ENCODE measurements around the gene BNIP5. TPM values are rescaled to one million over a fixed set of nuclear protein-coding genes. Genes with fewer than 3 reads are reported as not detected.

BNIP5 gene
- polyA plus RNA-seq, 3 donors: not detected

- H3K36me3 ChIP-seq (replicated peaks in 1 of 2; ENCODE audit: control insufficient read depth in 1 of 2, insufficient read depth in 2 of 2, low read length in 2 of 2): no peaks in the 10 kb centered on the region
- no peaks in the 10 kb centered on the region for H3K36me3 Mint-ChIP-seq
- no peaks in the 10 kb centered on the region for H3K9me3 Mint-ChIP-seq
- no peak overlapping the region for H3K4me3 ChIP-seq (replicated peaks in 1 of 3; ENCODE audit: low read depth in 2 of 3, low read length in 3 of 3)
- peak overlapping the region in 1 of 7 donors; percentile 51 for H3K27ac Mint-ChIP-seq
- H4K20me1 ChIP-seq (ENCODE audit: insufficient read depth, low read length): no peaks in the 10 kb centered on the region
- peaks cover 17% of the 10 kb centered on the region for H3K4me1 Mint-ChIP-seq
- H3K4me2 ChIP-seq (replicated peaks; ENCODE audit: extremely low read depth, low read length, poor library complexity, severe bottlenecking): no peak overlapping the region
- no peak overlapping the region for H3K9ac ChIP-seq (ENCODE audit: insufficient read depth, low read length, poor library complexity, severe bottlenecking)
- H3K4me3 Mint-ChIP-seq: peak overlapping the region in 1 of 2 donors; percentile 68
- TF ChIP-seq CTCF (IDR thresholded peaks at IDR 0.05): no peak
- H3K9me3 ChIP-seq (replicated peaks in 1 of 2; ENCODE audit: control insufficient read depth in 1 of 2, insufficient read depth in 1 of 2, low read length in 2 of 2): no peaks in the 10 kb centered on the region
- no peaks in the 10 kb centered on the region for H3K79me2 ChIP-seq (ENCODE audit: insufficient read depth, low read length)
- peaks cover 7 to 18% of the 10 kb centered on the region in 2 donors for H3K27me3 ChIP-seq (ENCODE audit: control insufficient read depth in 2 of 2, insufficient read depth in 2 of 2, low read length in 2 of 2)
- 65% methylated on average over 12 of the region's 20 CpGs for WGBS (ENCODE audit: insufficient coverage)
- peaks cover 0 to 5% of the 10 kb centered on the region in 2 donors for H3K4me1 ChIP-seq (ENCODE audit: control insufficient read depth in 1 of 2, insufficient read depth in 2 of 2, low read length in 2 of 2)
- H3K27ac ChIP-seq (ENCODE audit: low read depth in 1 of 2, low read length in 2 of 2): no peak overlapping the region
- peaks cover 18 to 28% (median 23%) of the 10 kb centered on the region in 3 donors for H3K27me3 Mint-ChIP-seq (ENCODE audit: low read depth in 3 of 3)
- intact Hi-C loops (cut with micrococcal nuclease): no loop called here
- H2AFZ ChIP-seq (ENCODE audit: insufficient read depth, low read depth, low read length, poor library complexity, severe bottlenecking): peak overlapping the region; percentile 41
- DNase-seq: no peak
These were observed 2.6 kb downstream of the BNIP5 start for GRCh38 chr6:36333931-36334725.

DNA sequence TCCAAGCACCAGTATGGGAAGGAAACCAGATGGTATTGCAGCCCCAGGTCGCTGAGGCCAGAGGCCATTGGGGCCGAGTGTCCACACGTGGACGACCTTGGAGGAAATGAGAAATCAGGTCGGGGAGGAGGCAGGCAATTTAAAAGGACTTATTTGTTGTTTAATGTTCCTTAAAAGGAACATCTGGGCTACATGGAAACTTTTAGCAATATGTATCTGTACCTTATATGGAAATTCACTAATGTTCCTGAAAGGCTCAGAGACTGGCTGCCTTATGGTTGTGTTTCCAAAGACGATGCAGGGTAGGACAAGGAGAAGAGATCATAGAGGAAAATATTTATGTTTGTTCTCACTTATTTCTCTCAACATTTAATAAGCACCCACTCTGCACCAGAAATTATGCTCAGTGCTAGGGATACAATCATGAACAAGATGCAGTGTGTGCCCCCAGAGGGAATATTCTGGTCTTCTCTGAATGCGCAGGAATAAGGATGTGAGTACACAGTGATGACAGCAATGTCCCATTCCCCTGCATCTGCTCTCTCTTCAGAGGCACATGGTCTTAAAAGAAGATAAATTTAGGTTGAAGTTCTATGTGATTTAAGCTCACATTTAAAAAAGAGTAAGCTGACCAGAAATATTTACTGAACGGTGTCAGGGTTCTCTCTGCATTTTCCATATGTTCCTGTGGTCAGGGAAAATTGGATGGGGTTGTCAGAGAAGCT, 3.4 kb downstream of the BNIP5 start:
- H3K4me3 Mint-ChIP-seq: peak overlapping the region in 1 of 2 donors; percentile 59
- intact Hi-C loops (cut with micrococcal nuclease): no loop called here

More for the DNA sequence above, 3.4 kb downstream of the BNIP5 start:
- Histone ChIP-seq H3K27ac (ENCODE audit: low read depth in 1 of 2, low read length in 2 of 2) (no peak overlapping the region), H3K4me2 (replicated peaks; ENCODE audit: extremely low read depth, low read length, poor library complexity, severe bottlenecking) (no peak overlapping the region), H3K4me1 (ENCODE audit: control insufficient read depth in 1 of 2, insufficient read depth in 2 of 2, low read length in 2 of 2) (peaks cover 0 to 5% of the 10 kb centered on the region in 2 donors), H3K36me3 (replicated peaks in 1 of 2; ENCODE audit: control insufficient read depth in 1 of 2, insufficient read depth in 2 of 2, low read length in 2 of 2) (no peaks in the 10 kb centered on the region), H3K9me3 (replicated peaks in 1 of 2; ENCODE audit: control insufficient read depth in 1 of 2, insufficient read depth in 1 of 2, low read length in 2 of 2) (no peaks in the 10 kb centered on the region), H3K27me3 (ENCODE audit: control insufficient read depth in 2 of 2, insufficient read depth in 2 of 2, low read length in 2 of 2) (peaks cover 7 to 16% of the 10 kb centered on the region in 2 donors), H3K4me3 (replicated peaks in 1 of 3; ENCODE audit: low read depth in 2 of 3, low read length in 3 of 3) (no peak overlapping the region), H3K79me2 (ENCODE audit: insufficient read depth, low read length) (no peaks in the 10 kb centered on the region), H2AFZ (ENCODE audit: insufficient read depth, low read depth, low read length, poor library complexity, severe bottlenecking) (no peak overlapping the region), H3K9ac (ENCODE audit: insufficient read depth, low read length, poor library complexity, severe bottlenecking) (no peak overlapping the region), H4K20me1 (ENCODE audit: insufficient read depth, low read length) (no peaks in the 10 kb centered on the region)
- WGBS (ENCODE audit: insufficient coverage): 58% methylated on average over 2 of the region's 8 CpGs
- H3K27me3 Mint-ChIP-seq (ENCODE audit: low read depth in 3 of 3): peaks cover 18 to 28% (median 26%) of the 10 kb centered on the region in 3 donors
- peaks cover 17% of the 10 kb centered on the region for H3K4me1 Mint-ChIP-seq
- no peak overlapping the region for H3K27ac Mint-ChIP-seq
- no peaks in the 10 kb centered on the region for H3K9me3 Mint-ChIP-seq
- TF ChIP-seq CTCF (IDR thresholded peaks at IDR 0.05): no peak
- DNase-seq: no peak
- no peaks in the 10 kb centered on the region for H3K36me3 Mint-ChIP-seq

All from CD14-positive monocyte (primary cell).